Activated naive CD8-positive, alpha-beta T cell (primary cell): ENCODE data around the gene BDKRB2.

Source experiments
- H3K27ac Mint-ChIP-seq: one replicate; pipeline ENCODE4 v1.8.0; 2021; ENCODE audit warnings: mixed read lengths
- H3K27me3 Mint-ChIP-seq: one replicate; pipeline ENCODE4 v1.8.0; 2021; ENCODE audit warnings: mixed read lengths
- H3K36me3 Mint-ChIP-seq: one replicate; pipeline ENCODE4 v1.8.0; 2021; ENCODE audit warnings: mixed read lengths
- H3K4me1 Mint-ChIP-seq: one replicate; pipeline ENCODE4 v1.8.0; 2021; ENCODE audit warnings: low read depth, mixed read lengths
- H3K4me3 Mint-ChIP-seq: one replicate; pipeline ENCODE4 v1.8.0; 2021; ENCODE audit warnings: mild to moderate bottlenecking, mixed read lengths
- H3K9me3 Mint-ChIP-seq: one replicate; pipeline ENCODE4 v1.8.0; 2021; ENCODE audit warnings: low read depth, mixed read lengths

BDKRB2 gene

DNA sequence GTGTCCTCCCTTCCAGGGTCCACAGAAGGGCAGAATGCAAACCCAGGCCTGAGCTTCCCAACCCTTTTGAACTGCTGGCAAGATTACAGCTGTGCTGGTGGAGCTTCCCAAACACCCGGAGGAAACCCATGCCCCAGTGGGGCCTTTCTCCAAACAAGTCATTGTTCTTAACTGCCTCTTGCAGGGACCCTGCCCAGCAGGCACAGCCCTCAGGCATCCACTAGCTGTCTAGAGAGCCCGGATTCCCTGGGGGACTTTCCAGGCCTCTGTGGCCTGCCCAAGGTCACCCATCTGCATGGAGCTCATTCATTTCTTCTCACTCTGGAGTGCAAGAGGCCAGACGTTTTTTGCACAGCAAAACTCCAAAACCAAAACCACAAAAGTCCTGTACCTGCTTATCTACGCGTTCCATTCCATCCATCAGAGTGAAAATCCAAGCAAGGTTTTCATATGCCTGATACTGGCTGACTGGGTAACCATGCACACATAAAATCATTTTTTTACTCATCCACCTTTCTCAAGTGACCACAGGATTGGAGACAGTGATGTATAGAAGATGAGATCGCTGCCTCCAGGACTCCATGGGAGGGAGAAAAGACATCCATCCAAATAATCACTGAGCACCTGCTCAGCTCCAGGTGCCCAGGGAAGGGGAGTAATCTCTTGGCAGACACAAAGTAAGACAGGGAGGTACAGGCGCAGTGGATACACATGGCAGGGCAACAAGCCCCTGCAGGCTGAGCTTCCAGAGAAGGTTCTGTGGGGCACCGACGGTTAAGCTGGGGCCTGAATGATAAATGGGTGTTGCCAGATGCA is 17.2 kb upstream of the BDKRB2 start:
- Mint-ChIP-seq H3K4me3 (no peak overlapping the region), H3K36me3 (no peaks in the 10 kb centered on the region), H3K27ac (no peak overlapping the region), H3K27me3 (peaks cover 5% of the 10 kb centered on the region), H3K9me3 (no peaks in the 10 kb centered on the region), H3K4me1 (no peaks in the 10 kb centered on the region)

DNA sequence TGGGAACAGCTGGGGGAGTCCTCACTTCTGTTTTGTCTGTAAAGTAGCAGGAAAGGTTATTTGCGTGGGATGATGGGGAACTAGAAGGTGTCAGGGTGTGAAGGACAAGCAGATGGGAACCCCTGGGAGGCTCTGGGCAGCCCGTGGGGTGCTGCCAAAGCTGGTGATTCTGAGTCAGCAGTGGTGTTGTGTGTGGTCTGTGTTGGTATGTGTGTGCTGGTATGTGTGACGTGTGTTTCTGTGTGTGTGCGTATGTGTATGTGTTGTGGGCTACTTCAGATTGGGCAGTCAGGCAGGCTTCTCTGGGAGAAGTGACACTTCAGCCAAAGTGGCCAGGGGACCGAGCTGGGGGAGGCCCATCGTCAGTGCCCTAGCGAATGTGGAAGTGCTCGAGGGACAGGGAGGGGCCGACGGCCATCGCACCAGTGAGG is 15.3 kb upstream of the BDKRB2 start:
- H3K36me3 Mint-ChIP-seq: no peaks in the 10 kb centered on the region
- H3K4me3 Mint-ChIP-seq: no peak overlapping the region
- no peak overlapping the region for H3K27ac Mint-ChIP-seq
- no peaks in the 10 kb centered on the region for H3K9me3 Mint-ChIP-seq
- H3K4me1 Mint-ChIP-seq: no peaks in the 10 kb centered on the region
- peaks cover 5% of the 10 kb centered on the region for H3K27me3 Mint-ChIP-seq

DNA sequence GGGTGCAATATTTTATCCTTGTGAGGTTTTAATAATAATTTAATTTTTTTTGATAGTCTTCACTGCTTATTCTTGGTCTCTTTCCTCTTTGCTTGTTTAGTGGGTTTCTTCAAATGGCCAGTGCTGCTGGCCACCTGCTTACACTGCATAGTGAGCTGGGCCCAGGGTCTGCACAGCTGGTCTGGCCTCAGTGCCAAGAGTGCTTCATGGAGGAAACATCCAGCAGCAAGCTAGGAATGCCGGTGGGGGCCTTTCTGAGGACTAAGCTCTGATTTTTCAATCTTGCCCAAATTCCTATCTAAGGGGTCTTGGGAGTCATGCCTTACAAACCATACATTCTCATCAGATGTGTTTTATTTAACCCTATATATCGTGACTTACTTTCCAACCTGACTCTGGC is 13.3 kb upstream of the BDKRB2 start:
- no peak overlapping the region for H3K4me3 Mint-ChIP-seq
- H3K36me3 Mint-ChIP-seq: no peaks in the 10 kb centered on the region
- no peak overlapping the region for H3K27ac Mint-ChIP-seq
- H3K4me1 Mint-ChIP-seq: peaks cover 2% of the 10 kb centered on the region
- H3K27me3 Mint-ChIP-seq: peaks cover 5% of the 10 kb centered on the region
- peaks cover 2% of the 10 kb centered on the region for H3K9me3 Mint-ChIP-seq

DNA sequence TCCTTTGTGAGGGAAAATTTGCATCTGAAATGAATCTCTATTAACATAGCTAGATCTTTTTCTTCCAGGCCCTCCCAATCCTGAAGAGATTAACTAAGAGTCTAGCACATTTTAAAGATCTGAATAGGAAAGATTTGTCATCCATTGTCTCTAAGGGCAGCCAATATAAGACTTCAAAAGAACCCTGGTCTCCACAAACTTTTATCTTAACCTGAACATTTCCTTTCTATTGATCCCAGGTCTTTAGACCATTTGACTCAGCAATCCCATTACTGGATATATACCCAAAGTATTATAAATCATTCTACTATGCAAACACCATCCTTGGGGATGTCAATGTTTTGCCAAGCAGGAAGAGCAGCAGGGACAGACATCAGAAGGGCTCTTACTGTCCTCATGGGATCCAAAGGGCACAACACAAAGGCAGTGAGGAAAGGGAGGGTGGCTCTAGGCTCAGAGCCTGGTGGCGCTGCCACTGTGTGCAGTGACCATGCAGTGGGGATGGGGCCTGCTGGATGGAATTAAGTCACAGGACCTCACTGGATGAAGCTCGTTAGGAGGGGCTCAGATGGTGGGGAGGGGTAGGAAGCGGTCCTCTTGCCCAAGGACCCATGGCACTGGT is 12.7 kb upstream of the BDKRB2 start:
- H3K27ac Mint-ChIP-seq: no peak overlapping the region
- peaks cover 5% of the 10 kb centered on the region for H3K27me3 Mint-ChIP-seq
- H3K9me3 Mint-ChIP-seq: peaks cover 6% of the 10 kb centered on the region

DNA sequence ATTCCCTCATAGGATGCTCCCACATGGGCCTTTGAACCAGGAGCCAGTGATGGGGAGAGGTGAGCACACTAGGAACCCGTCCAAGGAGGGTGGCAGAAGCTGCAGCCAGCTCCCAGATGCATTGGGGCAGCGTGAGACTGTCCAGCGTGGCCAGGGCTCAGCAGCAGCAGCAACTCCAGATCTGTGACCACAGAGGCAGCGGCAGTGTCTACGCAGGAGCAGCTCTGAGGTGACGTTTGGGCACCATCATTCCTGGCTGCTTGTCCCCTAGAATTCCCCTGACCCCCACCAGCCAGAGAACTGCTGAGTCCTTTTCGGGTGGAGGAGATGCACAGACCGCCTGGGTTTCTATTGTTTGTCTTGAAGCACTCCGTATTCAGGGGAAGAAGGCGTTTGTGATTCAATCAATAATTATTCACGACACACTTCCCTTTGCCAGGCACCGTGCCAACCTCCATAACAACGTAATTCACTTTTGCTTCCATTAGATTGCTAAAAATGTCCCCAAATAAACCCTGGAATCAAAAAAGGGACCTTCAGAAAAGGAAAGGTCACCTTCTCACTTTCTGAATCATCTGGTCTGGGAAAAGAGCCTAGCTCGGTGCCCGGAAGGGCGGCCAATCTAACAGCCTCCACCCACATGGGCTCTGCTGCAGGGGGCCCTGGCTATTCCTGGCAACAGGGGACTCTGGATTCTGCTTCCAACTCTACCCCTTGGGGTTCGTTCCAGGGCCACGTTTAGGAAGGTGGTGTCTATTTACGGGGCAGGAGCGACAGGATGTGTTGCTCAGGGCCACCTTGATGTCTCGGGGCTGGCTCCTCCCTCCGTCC is 11.4 kb upstream of the BDKRB2 start:
- Mint-ChIP-seq H3K4me1 (peaks cover 4% of the 10 kb centered on the region), H3K4me3 (no peak overlapping the region), H3K27ac (no peak overlapping the region), H3K36me3 (no peaks in the 10 kb centered on the region), H3K27me3 (peaks cover 5% of the 10 kb centered on the region), H3K9me3 (peaks cover 6% of the 10 kb centered on the region)

More for the DNA sequence above, 12.7 kb upstream of the BDKRB2 start:
- Mint-ChIP-seq H3K4me1 (peaks cover 4% of the 10 kb centered on the region), H3K36me3 (no peaks in the 10 kb centered on the region), H3K4me3 (no peak overlapping the region)

DNA sequence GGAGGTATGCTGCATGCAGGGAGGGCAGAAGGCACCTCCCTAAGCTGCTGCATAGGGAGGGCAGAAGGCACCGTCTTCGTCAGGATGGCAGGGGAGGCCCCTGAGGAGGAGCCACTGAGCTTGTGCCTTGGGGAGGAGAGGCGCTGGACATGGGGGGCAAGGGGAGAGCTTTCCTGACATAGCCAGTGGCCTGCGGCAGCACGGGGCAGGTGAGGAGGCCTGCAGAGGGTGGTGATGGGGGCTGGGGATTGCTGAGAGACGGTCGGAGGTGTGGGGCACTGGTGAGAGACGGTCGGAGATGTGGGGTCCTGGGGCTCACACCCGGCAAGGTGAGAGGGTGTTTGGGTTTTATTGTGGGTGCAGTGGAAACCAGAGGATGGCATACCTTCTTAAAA is 10.4 kb upstream of the BDKRB2 start:
- H3K9me3 Mint-ChIP-seq: peaks cover 6% of the 10 kb centered on the region
- no peaks in the 10 kb centered on the region for H3K36me3 Mint-ChIP-seq
- peaks cover 13% of the 10 kb centered on the region for H3K4me1 Mint-ChIP-seq
- H3K27me3 Mint-ChIP-seq: peaks cover 2% of the 10 kb centered on the region
- H3K27ac Mint-ChIP-seq: no peak overlapping the region
- H3K4me3 Mint-ChIP-seq: no peak overlapping the region

DNA sequence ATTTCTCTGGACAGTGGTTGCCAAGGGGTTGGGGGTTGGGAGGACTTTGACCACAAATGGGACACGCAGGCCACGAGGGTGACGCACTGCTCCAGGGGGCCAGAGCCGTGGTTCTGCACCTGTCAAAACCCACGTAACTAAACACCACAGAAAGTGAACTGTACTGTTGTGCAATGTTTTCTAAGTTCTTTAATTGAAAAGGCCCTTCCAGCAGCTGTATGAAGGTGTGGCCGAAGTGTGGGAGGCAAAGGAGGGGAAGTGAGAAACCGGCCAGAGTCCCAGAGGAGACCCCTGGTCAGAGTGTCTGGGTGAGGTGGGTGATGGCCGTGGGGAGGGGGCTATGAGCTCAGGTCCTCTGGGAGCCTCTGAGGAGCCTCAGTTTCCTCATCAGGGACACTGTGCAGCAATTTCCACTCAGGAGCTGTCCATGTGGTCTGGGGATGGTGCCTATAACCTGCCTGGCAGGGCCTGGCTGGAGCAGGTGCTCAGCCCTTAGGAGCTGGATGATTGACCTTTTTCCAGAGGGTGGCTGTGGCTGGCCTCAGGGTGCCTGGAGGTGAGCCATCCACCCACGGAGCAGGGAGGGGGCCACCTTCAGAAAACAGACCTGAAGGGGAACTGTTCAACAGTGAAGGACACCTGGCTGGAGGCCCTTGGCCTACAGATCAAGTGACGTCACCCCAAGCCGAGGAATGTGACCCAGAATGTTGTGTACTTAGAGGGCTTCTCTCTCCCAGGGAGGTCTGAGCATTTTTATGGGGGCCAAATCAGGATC is 9.8 kb upstream of the BDKRB2 start:
- Mint-ChIP-seq H3K4me3 (no peak overlapping the region), H3K27ac (no peak overlapping the region), H3K4me1 (peaks cover 15% of the 10 kb centered on the region), H3K27me3 (peaks cover 2% of the 10 kb centered on the region), H3K36me3 (no peaks in the 10 kb centered on the region), H3K9me3 (peaks cover 6% of the 10 kb centered on the region)

DNA sequence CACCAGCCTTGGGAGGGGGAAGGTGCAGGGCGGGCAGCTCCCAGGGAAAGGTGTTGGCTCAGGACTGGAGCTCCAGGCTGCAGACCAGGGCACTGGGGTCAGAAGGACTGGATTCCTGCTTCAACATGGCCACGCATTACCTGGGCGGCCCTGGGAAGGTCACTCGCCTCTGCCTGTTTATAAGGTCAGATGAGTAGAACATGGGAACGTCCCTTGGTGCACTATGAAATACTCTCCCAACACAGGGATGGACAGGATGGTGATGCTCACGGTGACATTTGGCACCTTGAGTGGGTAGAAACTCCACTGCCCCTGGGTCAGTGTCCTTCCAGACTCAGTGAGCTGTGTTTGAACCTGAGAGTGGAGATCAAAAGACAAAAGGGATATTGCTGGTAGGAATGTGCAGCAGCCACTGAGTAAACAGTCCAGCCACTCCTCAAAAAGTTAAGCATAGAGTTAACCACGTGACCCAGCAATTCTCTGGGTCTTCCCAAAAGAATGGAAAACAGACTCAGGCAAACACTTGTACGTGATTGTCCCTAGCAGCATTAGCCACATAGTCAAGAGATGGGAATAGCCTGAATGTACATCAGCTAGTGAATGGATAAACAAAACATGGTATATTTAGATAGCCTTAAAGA is 9.1 kb upstream of the BDKRB2 start:
- Mint-ChIP-seq H3K9me3 (peaks cover 6% of the 10 kb centered on the region), H3K4me1 (peaks cover 15% of the 10 kb centered on the region), H3K27ac (no peak overlapping the region), H3K4me3 (no peak overlapping the region), H3K27me3 (peaks cover 2% of the 10 kb centered on the region), H3K36me3 (no peaks in the 10 kb centered on the region)

DNA sequence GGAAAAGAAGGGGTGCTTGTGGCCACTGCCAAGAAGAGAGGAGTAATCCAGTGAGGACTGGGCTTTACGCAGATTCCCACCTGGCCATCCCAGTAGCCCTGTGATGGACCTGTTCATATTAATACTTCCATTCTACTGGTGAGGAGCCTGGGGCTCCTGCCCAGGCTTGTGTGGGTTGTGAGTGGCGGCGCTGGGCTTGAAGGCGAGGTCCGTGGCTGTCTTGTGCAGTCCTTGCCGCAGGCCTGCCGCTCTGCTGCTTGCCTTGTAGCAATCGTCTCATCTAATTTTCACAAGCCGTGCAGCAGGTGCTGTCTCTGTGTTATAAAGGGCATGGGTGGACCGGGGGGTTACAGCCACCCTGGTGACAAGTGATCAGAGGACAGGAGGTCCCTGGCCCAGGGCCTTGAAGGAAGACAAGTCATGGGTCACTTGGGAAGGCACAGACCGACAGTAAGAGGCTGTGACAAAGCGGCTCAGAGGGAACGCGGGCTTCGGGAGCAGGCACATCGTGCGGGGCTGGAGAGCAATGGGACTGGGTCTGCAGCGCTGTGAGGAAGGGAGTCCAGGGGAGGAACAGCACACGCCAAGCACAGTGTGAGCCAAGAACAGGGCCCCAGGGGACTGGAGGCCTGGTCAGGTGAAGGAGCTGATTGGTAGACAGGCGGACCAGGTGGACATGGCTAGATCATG is 7.3 kb upstream of the BDKRB2 start:
- Mint-ChIP-seq H3K27me3 (peaks cover 6% of the 10 kb centered on the region), H3K27ac (peak overlapping the region; percentile 11), H3K4me3 (no peak overlapping the region), H3K4me1 (peaks cover 15% of the 10 kb centered on the region), H3K36me3 (no peaks in the 10 kb centered on the region), H3K9me3 (peaks cover 6% of the 10 kb centered on the region)

DNA sequence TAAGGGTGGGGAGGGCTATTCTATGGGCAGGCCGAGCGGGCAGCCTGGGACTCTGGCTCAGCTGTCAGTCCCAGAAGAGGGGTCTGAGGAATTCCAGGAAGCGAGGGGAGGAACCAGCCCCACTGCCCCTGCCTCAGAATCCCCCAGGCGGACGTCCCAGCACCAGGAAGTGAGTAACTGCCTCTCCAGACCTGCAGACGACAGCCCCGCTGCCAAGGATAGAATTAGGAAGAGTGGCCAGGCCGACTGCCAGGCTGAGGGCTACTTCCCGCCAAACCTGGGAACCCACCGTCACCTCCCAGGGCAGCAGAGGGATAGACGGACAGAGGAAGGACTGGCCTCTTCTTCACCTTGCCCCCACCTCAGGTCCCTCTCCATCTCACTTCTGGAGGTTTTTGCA is 6.7 kb upstream of the BDKRB2 start:
- no peaks in the 10 kb centered on the region for H3K36me3 Mint-ChIP-seq
- peaks cover 6% of the 10 kb centered on the region for H3K9me3 Mint-ChIP-seq
- H3K27ac Mint-ChIP-seq: no peak overlapping the region
- H3K4me3 Mint-ChIP-seq: no peak overlapping the region
- peaks cover 15% of the 10 kb centered on the region for H3K4me1 Mint-ChIP-seq
- peaks cover 10% of the 10 kb centered on the region for H3K27me3 Mint-ChIP-seq

DNA sequence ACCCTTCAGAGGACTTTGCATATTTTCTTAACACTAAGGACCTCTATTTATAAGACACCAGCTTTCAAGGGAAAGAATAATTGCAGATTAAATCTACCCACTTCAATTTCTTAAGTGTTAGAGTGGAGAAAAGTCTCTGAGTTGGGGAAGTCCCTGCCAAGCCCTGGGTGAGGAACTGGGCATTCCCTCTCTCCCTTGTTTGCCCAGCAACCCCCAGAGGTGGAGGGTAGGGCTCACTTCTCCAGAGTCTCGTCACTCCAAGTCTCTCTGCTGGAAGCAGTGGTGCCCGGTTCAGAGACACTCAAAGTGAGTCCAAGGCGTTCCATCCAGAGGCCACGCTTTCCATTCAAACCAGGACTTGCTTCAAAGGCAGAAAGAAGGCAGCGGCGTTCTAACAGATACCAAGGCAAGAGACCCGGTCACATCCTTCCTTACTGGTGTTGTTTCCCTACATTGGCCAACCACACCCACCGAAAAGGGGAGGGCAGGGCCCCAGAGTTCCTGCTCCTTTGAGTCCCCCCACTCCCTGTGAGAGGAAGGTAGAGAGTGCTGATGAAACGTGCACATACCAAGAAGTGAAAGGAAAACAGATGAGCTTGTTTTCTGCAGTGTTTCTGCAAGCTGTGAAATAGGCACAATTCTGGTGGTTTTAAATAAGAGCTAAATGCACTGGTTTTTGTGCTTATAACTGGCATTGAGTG is 6.1 kb upstream of the BDKRB2 start:
- H3K27me3 Mint-ChIP-seq: peaks cover 16% of the 10 kb centered on the region
- H3K9me3 Mint-ChIP-seq: peaks cover 6% of the 10 kb centered on the region
- H3K36me3 Mint-ChIP-seq: no peaks in the 10 kb centered on the region
- no peak overlapping the region for H3K27ac Mint-ChIP-seq
- peak overlapping the region; percentile 23 for H3K4me3 Mint-ChIP-seq
- peaks cover 15% of the 10 kb centered on the region for H3K4me1 Mint-ChIP-seq

DNA sequence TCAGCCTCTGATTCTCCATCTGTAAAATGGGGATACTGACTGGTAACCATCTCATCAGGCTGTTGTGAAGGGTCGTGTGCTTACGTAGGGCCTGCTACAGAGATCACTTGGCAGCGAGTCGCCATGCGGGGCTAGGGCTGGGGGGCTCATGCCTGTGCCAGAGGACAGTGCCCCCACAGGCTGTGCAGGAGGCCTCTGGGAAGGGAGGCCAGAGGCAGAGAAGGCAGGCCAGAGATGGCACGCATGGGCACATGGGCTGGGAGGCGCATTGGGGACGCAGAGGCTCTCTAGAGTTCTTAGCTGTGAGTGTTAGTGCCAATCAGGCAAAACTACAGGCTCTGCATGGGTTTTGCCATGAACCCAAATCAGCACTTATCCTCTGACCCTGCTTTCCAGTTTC is 3.5 kb upstream of the BDKRB2 start:
- H3K9me3 Mint-ChIP-seq: peaks cover 6% of the 10 kb centered on the region
- H3K4me3 Mint-ChIP-seq: no peak overlapping the region
- no peak overlapping the region for H3K27ac Mint-ChIP-seq
- H3K27me3 Mint-ChIP-seq: peaks cover 22% of the 10 kb centered on the region
- peaks cover 19% of the 10 kb centered on the region for H3K4me1 Mint-ChIP-seq
- H3K36me3 Mint-ChIP-seq: no peaks in the 10 kb centered on the region

DNA sequence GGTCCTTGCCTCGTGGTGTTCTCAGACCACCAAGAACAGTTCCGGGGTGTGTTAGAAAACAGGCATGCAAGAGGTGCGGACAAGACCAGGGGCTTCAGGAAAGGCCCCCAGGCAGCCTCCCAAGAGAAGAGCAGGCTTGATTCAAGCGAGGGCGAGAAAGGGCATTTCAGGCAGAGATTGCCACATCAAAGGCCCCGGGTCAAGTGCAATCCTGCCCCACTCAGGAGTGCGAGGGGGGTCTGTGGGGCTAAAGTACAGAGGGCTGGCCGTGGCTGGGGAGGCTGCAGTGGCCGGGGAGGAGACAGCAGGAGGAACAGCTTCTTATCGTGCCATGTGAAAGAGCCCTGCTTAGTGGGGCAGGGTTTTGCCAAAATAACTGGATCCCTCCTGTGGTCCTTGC is 2.7 kb upstream of the BDKRB2 start:
- H3K9me3 Mint-ChIP-seq: no peaks in the 10 kb centered on the region
- H3K4me3 Mint-ChIP-seq: no peak overlapping the region

More for the DNA sequence above, 2.7 kb upstream of the BDKRB2 start:
- H3K36me3 Mint-ChIP-seq: no peaks in the 10 kb centered on the region
- H3K27ac Mint-ChIP-seq: no peak overlapping the region
- peaks cover 22% of the 10 kb centered on the region for H3K27me3 Mint-ChIP-seq
- peaks cover 15% of the 10 kb centered on the region for H3K4me1 Mint-ChIP-seq
